ENCODE measurements around the gene PAX6.

The PAX6 gene

GRCh38 chr11:31810779-31811647 is at the start of gene PAX6:
PAX6 (minus strand) TSS chr11:31811322; CDS start chr11:31806411, 4,911 bp downstream.
- Histone ChIP-seq H3K4me3 (ENCODE audit: low read depth, low read length) (peak within 1 kb of the TSS; percentile 41), H3K27ac (no peak within 1 kb of the TSS), H3K27me3 (replicated peaks) (peaks cover 95% of the 10 kb centered on the region), H3K36me3 (replicated peaks) (no peaks in the 10 kb centered on the region)
- peak; percentile 9 for DNase-seq
- TF ChIP-seq, protein P1, sequence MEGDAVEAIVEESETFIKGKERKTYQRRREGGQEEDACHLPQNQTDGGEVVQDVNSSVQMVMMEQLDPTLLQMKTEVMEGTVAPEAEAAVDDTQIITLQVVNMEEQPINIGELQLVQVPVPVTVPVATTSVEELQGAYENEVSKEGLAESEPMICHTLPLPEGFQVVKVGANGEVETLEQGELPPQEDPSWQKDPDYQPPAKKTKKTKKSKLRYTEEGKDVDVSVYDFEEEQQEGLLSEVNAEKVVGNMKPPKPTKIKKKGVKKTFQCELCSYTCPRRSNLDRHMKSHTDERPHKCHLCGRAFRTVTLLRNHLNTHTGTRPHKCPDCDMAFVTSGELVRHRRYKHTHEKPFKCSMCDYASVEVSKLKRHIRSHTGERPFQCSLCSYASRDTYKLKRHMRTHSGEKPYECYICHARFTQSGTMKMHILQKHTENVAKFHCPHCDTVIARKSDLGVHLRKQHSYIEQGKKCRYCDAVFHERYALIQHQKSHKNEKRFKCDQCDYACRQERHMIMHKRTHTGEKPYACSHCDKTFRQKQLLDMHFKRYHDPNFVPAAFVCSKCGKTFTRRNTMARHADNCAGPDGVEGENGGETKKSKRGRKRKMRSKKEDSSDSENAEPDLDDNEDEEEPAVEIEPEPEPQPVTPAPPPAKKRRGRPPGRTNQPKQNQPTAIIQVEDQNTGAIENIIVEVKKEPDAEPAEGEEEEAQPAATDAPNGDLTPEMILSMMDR (IDR thresholded peaks at IDR 0.05; ENCODE audit: low read depth, low read length, missing control alignments), result no peak
- in situ Hi-C loops (cut with HindIII; ENCODE audit: low pct_ligation_motif_present, low sequenced_read_pairs), result no loop called here

GRCh38 chr11:31860391-31860790 is 49.3 kb upstream of the PAX6 start:
- Histone ChIP-seq H3K27me3 (replicated peaks) (no peaks in the 10 kb centered on the region), H3K27ac (no peak overlapping the region), H3K36me3 (replicated peaks) (no peaks in the 10 kb centered on the region), H3K4me3 (ENCODE audit: low read depth, low read length) (no peak overlapping the region)
- TF ChIP-seq, protein P1 (IDR thresholded peaks at IDR 0.05; ENCODE audit: low read depth, low read length, missing control alignments), result no peak
- in situ Hi-C loops (cut with HindIII; ENCODE audit: low pct_ligation_motif_present, low sequenced_read_pairs), result no loop called here
- no peak for DNase-seq

DNA sequence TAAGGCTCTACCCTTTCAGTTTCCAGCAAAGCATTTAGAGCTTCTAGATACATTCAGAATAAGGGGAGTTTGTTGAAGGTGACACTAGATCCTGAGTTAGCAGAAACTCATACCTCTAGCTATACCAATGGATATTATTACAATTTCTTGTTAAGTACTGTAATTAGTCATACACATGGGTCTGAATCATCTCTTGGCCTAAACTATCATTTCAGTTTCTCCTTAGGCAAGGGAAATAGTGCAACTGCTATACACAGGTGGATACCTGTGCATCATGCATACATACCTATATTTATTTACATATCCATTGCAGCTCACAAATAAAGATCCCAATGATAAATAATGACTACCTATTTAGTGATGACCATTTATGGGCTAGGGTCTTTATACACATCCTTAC is 45.1 kb upstream of the PAX6 start:
- no peak overlapping the region for H3K4me3 ChIP-seq (ENCODE audit: low read depth, low read length)
- no peaks in the 10 kb centered on the region for H3K36me3 ChIP-seq (replicated peaks)
- in situ Hi-C loops (cut with HindIII; ENCODE audit: low pct_ligation_motif_present, low sequenced_read_pairs), result no loop called here
- H3K27ac ChIP-seq, result no peak overlapping the region
- TF ChIP-seq, protein P1 (IDR thresholded peaks at IDR 0.05; ENCODE audit: low read depth, low read length, missing control alignments), result no peak
- no peak for DNase-seq
- no peaks in the 10 kb centered on the region for H3K27me3 ChIP-seq (replicated peaks)

DNA sequence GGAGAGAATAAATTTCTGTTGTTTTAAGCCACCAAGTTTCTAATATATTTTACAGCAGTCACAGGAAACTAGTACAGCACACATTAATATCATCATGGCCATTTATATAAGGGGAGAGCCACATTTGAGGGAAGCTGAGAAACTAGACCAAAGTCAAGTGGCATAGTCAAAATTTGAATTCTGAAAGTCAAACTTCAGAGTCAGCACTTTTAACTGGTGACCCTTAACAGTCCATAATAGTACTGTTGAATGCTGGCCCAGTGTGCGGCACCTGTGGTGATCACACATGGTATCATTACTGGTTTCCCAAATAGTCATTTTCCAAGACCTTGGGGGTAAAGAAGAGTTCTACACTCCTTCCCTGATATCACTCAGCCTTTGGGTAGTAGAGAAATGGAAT is 44.3 kb upstream of the PAX6 start:
- in situ Hi-C loops (cut with HindIII; ENCODE audit: low pct_ligation_motif_present, low sequenced_read_pairs), result no loop called here
- TF ChIP-seq, protein P1 (IDR thresholded peaks at IDR 0.05; ENCODE audit: low read depth, low read length, missing control alignments), result no peak

GRCh38 chr11:31850365-31850764 is 39.2 kb upstream of the PAX6 start:
- TF ChIP-seq, protein P1 (IDR thresholded peaks at IDR 0.05; ENCODE audit: low read depth, low read length, missing control alignments), result no peak
- H3K27ac ChIP-seq, result no peak overlapping the region
- H3K36me3 ChIP-seq (replicated peaks), result no peaks in the 10 kb centered on the region
- in situ Hi-C loops (cut with HindIII; ENCODE audit: low pct_ligation_motif_present, low sequenced_read_pairs), result no loop called here
- no peaks in the 10 kb centered on the region for H3K27me3 ChIP-seq (replicated peaks)
- no peak for DNase-seq
- H3K4me3 ChIP-seq (ENCODE audit: low read depth, low read length), result no peak overlapping the region

More for the DNA sequence above, 44.3 kb upstream of the PAX6 start:
- H3K4me3 ChIP-seq (ENCODE audit: low read depth, low read length), result no peak overlapping the region
- no peaks in the 10 kb centered on the region for H3K27me3 ChIP-seq (replicated peaks)
- H3K27ac ChIP-seq, result no peak overlapping the region
- H3K36me3 ChIP-seq (replicated peaks), result no peaks in the 10 kb centered on the region
- no peak for DNase-seq

All from brain microvascular endothelial cell (primary cell).